ENCODE measurements around the gene WSCD2.

Gene WSCD2

GRCh38 chr12:108128221-108129016 lies 669 bp upstream of the WSCD2 start:
- DNase-seq, result no peak

GRCh38 chr12:108131035-108131434 lies 1.9 kb downstream of the WSCD2 start:
- no peak for DNase-seq

- DNase-seq, result no peak
These were observed 2.6 kb downstream of the WSCD2 start for GRCh38 chr12:108131657-108132126.

- DNase-seq, result no peak
These were observed 4.4 kb downstream of the WSCD2 start for GRCh38 chr12:108133482-108133881.

GRCh38 chr12:108134744-108135143 lies 5.7 kb downstream of the WSCD2 start:
- DNase-seq, result no peak

GRCh38 chr12:108135627-108136026 lies 6.5 kb downstream of the WSCD2 start:
- no peak for DNase-seq

- DNase-seq, result no peak
These were observed 7.6 kb downstream of the WSCD2 start for GRCh38 chr12:108136697-108137096.

GRCh38 chr12:108139454-108139853 lies 10.4 kb downstream of the WSCD2 start:
- no peak for DNase-seq

GRCh38 chr12:108140501-108140900 lies 11.4 kb downstream of the WSCD2 start:
- no peak for DNase-seq

- DNase-seq, result no peak
These were observed 12.6 kb downstream of the WSCD2 start for GRCh38 chr12:108141600-108142130.

- no peak for DNase-seq
These were observed 14.1 kb downstream of the WSCD2 start for GRCh38 chr12:108143144-108143543.

GRCh38 chr12:108144080-108144479 lies 15.0 kb downstream of the WSCD2 start:
- no peak for DNase-seq

GRCh38 chr12:108145011-108145410 lies 15.9 kb downstream of the WSCD2 start:
- DNase-seq, result no peak

- DNase-seq, result no peak
These were observed 17.2 kb downstream of the WSCD2 start for GRCh38 chr12:108146035-108146893.

- no peak for DNase-seq
These were observed 18.2 kb downstream of the WSCD2 start for GRCh38 chr12:108147279-108147678.

GRCh38 chr12:108148521-108149074 lies 19.5 kb downstream of the WSCD2 start:
- no peak for DNase-seq

- no peak for DNase-seq
These were observed 21.3 kb downstream of the WSCD2 start for GRCh38 chr12:108150436-108150835.

GRCh38 chr12:108151533-108152169 lies 22.6 kb downstream of the WSCD2 start:
- no peak for DNase-seq

- DNase-seq, result no peak
These were observed 23.1 kb downstream of the WSCD2 start for GRCh38 chr12:108152170-108152538.

- no peak for DNase-seq
These were observed 27.6 kb downstream of the WSCD2 start for GRCh38 chr12:108156717-108157116.

- DNase-seq, result no peak
These were observed 28.9 kb downstream of the WSCD2 start for GRCh38 chr12:108157870-108158459.

- DNase-seq, result no peak
These were observed 33.1 kb downstream of the WSCD2 start for GRCh38 chr12:108162207-108162606.

Measured in CD4-positive, alpha-beta T cell treated with Interleukin-12 subunit alpha and Interleukin-12 subunit beta, for 1 hour (primary cell).